Lung (tissue), 12 donors: ENCODE results near the gene MRPL49. TPM values are rescaled to one million over a fixed set of nuclear protein-coding genes. Genes with fewer than 3 reads are reported as not detected.
A peak's percentile ranks its signal among the peaks of the same experiment; 100 is the strongest.

Source experiments
- ATAC-seq: fragments of 200-7000 bp; cut with Tn5 transposase; one replicate; pipeline ENCODE4 v1.9.1; 2020; ENCODE audit warnings: moderate number of reproducible peaks; ENCODE audit not compliant: insufficient read depth, low FRiP score
- DNase-seq, 3 donors: peaks; one replicate each; pipeline ENCODE4 v3.0.0-alpha.2; 2013 to 2017
- H3K27ac ChIP-seq, 2 donors: one replicate each; pipeline ENCODE4 v1.5.1; 2013; ENCODE audit warnings: mild to moderate bottlenecking in 2 of 2, moderate library complexity in 2 of 2, control low read depth in 1 of 2, inconsistent platforms in 1 of 2, low read depth in 1 of 2, low read length in 1 of 2
- H3K27me3 ChIP-seq, 3 donors: one replicate each; pipeline ENCODE4 v1.5.1; 2013; ENCODE audit warnings: low read length in 2 of 3; ENCODE audit not compliant: control insufficient read depth in 3 of 3, insufficient read depth in 3 of 3
- H3K36me3 ChIP-seq, 4 donors: one replicate each; pipeline ENCODE4 v1.5.1; 2013; ENCODE audit warnings: low read length in 4 of 4, mild to moderate bottlenecking in 1 of 4, moderate library complexity in 1 of 4; ENCODE audit not compliant: control insufficient read depth in 4 of 4, insufficient read depth in 4 of 4
- H3K4me1 ChIP-seq, 5 donors: one replicate each; pipeline ENCODE4 v1.5.1; 2013; ENCODE audit warnings: low read length in 5 of 5, mild to moderate bottlenecking in 2 of 5, moderate library complexity in 1 of 5; ENCODE audit not compliant: control insufficient read depth in 5 of 5, insufficient read depth in 5 of 5
- H3K4me3 ChIP-seq: one replicate; pipeline ENCODE4 v1.5.1; 2013; ENCODE audit warnings: mild to moderate bottlenecking, control low read depth, moderate library complexity
- H3K9ac ChIP-seq, 2 donors: one replicate each; pipeline ENCODE4 v1.5.1; 2013; ENCODE audit warnings: low read length in 2 of 2, control low read depth in 1 of 2; ENCODE audit not compliant: insufficient read depth in 1 of 2
- H3K9me3 ChIP-seq, 4 donors: one replicate each; pipeline ENCODE4 v1.5.1; 2013; ENCODE audit warnings: low read length in 3 of 4, mild to moderate bottlenecking in 1 of 4, moderate library complexity in 1 of 4; ENCODE audit not compliant: control insufficient read depth in 4 of 4, insufficient read depth in 3 of 4
- WGBS, 2 donors: extraction: QIAGEN DNeasy Blood & Tissue Kit; methylation state at CpG; one replicate each; pipeline ENCODE4 v1.1.7; 2013; 5-methylcytosine and 5-hydroxymethylcytosine counted together
- polyA plus RNA-seq, 2 donors: library from polyadenylated mRNA; stranded (reverse); fragments of 200-250 nt; gene quantifications; one replicate each; pipeline ENCODE4 v1.2.1, GENCODE V29; 2013
- total RNA-seq, 2 donors: library from RNA; depleted of rRNA in 1 of 2; stranded (reverse); fragments of >200 nt in 1 of 2; gene quantifications; one replicate each; pipeline ENCODE4 v1.2.1, GENCODE V29; 2014 to 2021
- TF ChIP-seq, protein P1 (sequence below): IDR thresholded peaks from 2 replicates; pipeline ENCODE4 v1.5.1; 2012; ENCODE audit warnings: mild to moderate bottlenecking; ENCODE audit errors: control extremely low read depth, extremely low read depth
- donor health status: control.
- donor health status: control.
- donor health status: Bipolar disorder and iron deficiency.
- donor health status: healthy.
- donor health status: DM: yes; HTN: yes; CAD: no.

Gene MRPL49
- total and polyA plus RNA-seq, 4 donors: 26.3 to 57.2 (median 39.9) TPM

DNA sequence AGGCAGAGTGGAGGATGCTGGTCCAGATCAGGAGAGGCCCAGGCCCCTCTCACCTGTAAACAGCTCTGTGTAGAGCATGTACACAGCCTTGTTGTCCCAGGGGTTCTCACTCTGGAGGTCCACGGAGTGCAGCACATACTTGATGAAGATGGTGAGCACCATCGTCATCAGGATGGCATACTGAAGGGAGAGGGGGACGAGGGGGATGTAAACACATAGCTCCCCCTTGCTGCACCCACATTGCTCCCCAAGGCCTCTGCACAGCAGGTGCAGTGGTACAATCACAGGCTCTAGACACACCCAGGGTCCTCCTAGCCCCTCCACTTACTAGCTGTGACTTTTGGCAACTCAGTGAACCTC lies 9.3 kb downstream of the MRPL49 start:
- Histone ChIP-seq H3K4me1 (peaks cover 0 to 19% (median 12%) of the 10 kb centered on the region in 5 donors), H3K9ac (no peak overlapping the region), H3K27ac (no peak overlapping the region), H3K4me3 (no peak overlapping the region), H3K36me3 (peaks cover 24 to 62% (median 40%) of the 10 kb centered on the region in 4 donors), H3K27me3 (no peaks in the 10 kb centered on the region), H3K9me3 (no peaks in the 10 kb centered on the region)
- DNase-seq (no peak), ATAC-seq (no peak)
- TF ChIP-seq, protein P1, sequence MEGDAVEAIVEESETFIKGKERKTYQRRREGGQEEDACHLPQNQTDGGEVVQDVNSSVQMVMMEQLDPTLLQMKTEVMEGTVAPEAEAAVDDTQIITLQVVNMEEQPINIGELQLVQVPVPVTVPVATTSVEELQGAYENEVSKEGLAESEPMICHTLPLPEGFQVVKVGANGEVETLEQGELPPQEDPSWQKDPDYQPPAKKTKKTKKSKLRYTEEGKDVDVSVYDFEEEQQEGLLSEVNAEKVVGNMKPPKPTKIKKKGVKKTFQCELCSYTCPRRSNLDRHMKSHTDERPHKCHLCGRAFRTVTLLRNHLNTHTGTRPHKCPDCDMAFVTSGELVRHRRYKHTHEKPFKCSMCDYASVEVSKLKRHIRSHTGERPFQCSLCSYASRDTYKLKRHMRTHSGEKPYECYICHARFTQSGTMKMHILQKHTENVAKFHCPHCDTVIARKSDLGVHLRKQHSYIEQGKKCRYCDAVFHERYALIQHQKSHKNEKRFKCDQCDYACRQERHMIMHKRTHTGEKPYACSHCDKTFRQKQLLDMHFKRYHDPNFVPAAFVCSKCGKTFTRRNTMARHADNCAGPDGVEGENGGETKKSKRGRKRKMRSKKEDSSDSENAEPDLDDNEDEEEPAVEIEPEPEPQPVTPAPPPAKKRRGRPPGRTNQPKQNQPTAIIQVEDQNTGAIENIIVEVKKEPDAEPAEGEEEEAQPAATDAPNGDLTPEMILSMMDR: no peak
- 90 to 94% methylated on average over 3 of the region's 3 CpGs for WGBS, 2 donors

DNA sequence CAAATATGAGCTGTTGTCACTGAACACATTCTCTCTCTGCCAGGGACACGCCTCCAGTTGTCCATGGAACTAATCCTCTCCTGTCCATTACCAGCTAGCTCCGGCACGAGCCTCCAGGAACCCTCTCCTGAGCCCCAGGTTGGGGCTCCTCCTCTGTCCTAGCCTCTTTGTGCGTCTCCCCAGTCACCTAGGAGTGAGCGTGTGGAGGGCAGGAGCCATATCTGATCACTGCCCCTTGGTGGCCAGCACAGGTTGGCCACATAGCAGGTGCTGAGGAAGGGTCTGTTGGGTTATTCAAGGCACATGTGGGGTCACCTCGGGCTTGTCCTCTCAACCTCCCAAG lies 9.7 kb downstream of the MRPL49 start:
- ATAC-seq (no peak), DNase-seq (no peak)
- WGBS, 2 donors: 84 to 87% methylated on average over 6 of the region's 6 CpGs
- H3K4me1 ChIP-seq: peaks cover 0 to 20% (median 12%) of the 10 kb centered on the region in 5 donors
- H3K9me3 ChIP-seq: no peaks in the 10 kb centered on the region
- no peak overlapping the region for H3K9ac ChIP-seq
- H3K27me3 ChIP-seq: no peaks in the 10 kb centered on the region
- H3K4me3 ChIP-seq: no peak overlapping the region
- TF ChIP-seq, protein P1: no peak
- H3K27ac ChIP-seq: no peak overlapping the region
- peaks cover 24 to 57% (median 38%) of the 10 kb centered on the region in 4 donors for H3K36me3 ChIP-seq

DNA sequence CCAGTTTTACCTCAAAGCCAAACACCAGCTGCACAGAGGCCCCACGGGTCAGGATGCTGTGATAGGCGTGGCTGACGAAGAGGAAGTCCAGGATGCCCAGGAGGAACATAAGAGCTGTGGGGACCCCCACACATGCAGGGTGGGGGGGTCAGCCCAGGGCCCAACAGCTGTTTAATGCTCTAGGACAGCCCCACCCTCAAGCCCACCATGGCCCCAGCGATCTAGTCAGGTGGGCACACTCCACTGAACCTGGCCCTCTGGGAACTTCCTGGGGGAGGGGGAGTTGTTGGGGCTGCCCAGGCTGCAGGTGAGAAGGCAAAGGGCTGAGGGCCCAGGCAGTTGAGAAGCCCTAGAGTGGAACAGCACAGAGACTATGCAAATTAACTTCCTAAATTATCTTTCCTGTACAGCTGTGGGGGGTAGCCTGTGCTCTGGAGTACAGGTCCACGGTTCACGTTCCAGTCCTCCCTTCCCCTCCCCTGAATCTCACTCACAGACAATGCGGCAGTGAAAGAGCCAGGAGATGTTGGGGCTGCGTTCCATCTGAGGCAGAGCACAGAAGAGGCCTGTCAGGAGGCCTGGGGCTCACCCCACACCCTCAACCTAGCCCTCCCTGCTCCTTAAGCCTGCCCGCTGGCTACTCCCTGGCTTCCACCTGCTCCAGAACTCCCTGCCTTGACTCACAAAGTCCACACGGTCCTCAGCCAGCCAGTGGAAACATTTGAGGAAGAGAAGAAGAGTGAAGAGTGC lies 10.3 kb downstream of the MRPL49 start:
- 54 to 70% methylated on average over 10 of the region's 10 CpGs for WGBS, 2 donors
- Histone ChIP-seq H3K36me3 (peaks cover 22 to 54% (median 36%) of the 10 kb centered on the region in 4 donors), H3K27ac (peak overlapping the region in 1 of 2 donors; percentile 98), H3K4me1 (peaks cover 0 to 20% (median 12%) of the 10 kb centered on the region in 5 donors), H3K9ac (no peak overlapping the region), H3K9me3 (no peaks in the 10 kb centered on the region), H3K4me3 (no peak overlapping the region), H3K27me3 (no peaks in the 10 kb centered on the region)
- TF ChIP-seq, protein P1: no peak
- DNase-seq (no peak), ATAC-seq (no peak)
